Fibroblast of the aortic adventitia (primary cell): ENCODE results near the gene HDGFL1. TPM values are rescaled to one million over a fixed set of nuclear protein-coding genes. Genes with fewer than 3 reads are reported as not detected.
A peak's percentile ranks its signal among the peaks of the same experiment; 100 is the strongest.

ENCODE experiments used
- DNase-seq: peaks from one replicate; pipeline ENCODE4 v3.0.0-alpha.2; 2010; ENCODE audit warnings: low read depth
- H3K4me3 ChIP-seq: 2 replicates; pipeline ENCODE4 v1.5.1; 2011; ENCODE audit warnings: low read depth, mild to moderate bottlenecking, control low read depth, low read length, moderate library complexity
- CTCF ChIP-seq: IDR thresholded peaks from 2 replicates; pipeline ENCODE4 v1.5.1; 2011; ENCODE audit warnings: mild to moderate bottlenecking, low read length, control low read depth, inconsistent platforms; ENCODE audit not compliant: insufficient read depth
- total RNA-seq: library from RNA; depleted of rRNA; stranded (reverse); fragments of >200 nt; gene quantifications from 2 replicates; pipeline ENCODE4 v1.2.3, GENCODE V29; 2012; ENCODE audit warnings: low replicate concordance

The HDGFL1 gene
- total RNA-seq, 1 donor, result not detected

GRCh38 chr6:22544476-22544875 is 24.9 kb upstream of the HDGFL1 start:
- no peak for DNase-seq

GRCh38 chr6:22545051-22545450 is 24.3 kb upstream of the HDGFL1 start:
- H3K4me3 ChIP-seq, result no peak overlapping the region
- TF ChIP-seq CTCF, result no peak
- no peak for DNase-seq

More at GRCh38 chr6:22544476-22544875, 24.9 kb upstream of the HDGFL1 start:
- TF ChIP-seq CTCF, result no peak
- no peak overlapping the region for H3K4me3 ChIP-seq

- H3K4me3 ChIP-seq, result no peak overlapping the region
- TF ChIP-seq CTCF, result no peak
- no peak for DNase-seq
These were observed 23.1 kb upstream of the HDGFL1 start for GRCh38 chr6:22546236-22546635.

GRCh38 chr6:22550971-22551670 is 18.2 kb upstream of the HDGFL1 start:
- no peak overlapping the region for H3K4me3 ChIP-seq
- no peak for TF ChIP-seq CTCF
- DNase-seq, result peak; percentile 7

- TF ChIP-seq CTCF, result no peak
- DNase-seq, result no peak
- H3K4me3 ChIP-seq, result no peak overlapping the region
These were observed 13.1 kb upstream of the HDGFL1 start for GRCh38 chr6:22556266-22556665.

- no peak for DNase-seq
- H3K4me3 ChIP-seq, result no peak overlapping the region
- TF ChIP-seq CTCF, result no peak
These were observed 12.4 kb upstream of the HDGFL1 start for GRCh38 chr6:22557007-22557406.
